CD4-positive, alpha-beta T cell treated with Interleukin-2 at 100 ng/mL for 4 hours (primary cell): Measurements from ENCODE around the gene RAB36.

Experiments
- DNase-seq: peaks from one replicate; pipeline ENCODE4 v3.0.0-alpha.2; 2020; ENCODE audit warnings: low spot score

Gene RAB36

GRCh38 chr22:23206915-23207314 lies 61.6 kb downstream of the RAB36 start:
- DNase-seq, result no peak

- DNase-seq, result no peak
These were observed 62.6 kb downstream of the RAB36 start for GRCh38 chr22:23207729-23208393.

DNA sequence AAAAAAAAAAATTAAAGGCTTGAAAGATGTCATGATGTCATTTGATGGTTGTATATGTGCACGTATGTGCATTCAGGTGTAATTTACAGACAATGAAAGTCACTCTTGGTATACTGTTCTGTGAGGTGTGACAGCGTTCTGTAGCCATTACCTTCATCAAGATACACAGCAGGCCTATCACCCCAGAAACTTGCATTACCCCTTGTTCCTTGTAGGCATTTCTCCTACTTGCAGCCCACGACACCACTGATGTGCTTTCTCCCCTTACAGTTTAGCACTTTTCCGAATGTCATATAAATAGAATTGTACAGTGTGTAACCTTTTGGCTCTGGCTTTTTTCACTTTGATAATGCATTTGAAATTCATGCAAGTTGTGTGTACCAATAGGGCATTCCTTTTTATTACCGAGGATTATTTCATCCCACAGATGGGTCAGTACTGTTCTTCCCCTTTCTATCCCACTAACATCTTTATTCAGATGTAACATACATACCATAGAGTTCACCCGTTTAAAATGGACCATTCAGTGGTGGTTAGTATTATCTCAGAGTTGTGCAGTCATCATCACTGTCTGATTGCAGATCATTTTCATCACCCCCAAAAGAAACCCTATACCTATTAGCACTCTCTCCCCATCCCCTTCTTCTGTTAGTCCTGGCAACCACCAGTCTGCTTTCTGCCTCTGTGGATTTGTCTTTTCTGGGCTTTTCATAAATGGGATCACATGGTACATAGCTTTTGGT lies 65.3 kb downstream of the RAB36 start:
- no peak for DNase-seq

DNA sequence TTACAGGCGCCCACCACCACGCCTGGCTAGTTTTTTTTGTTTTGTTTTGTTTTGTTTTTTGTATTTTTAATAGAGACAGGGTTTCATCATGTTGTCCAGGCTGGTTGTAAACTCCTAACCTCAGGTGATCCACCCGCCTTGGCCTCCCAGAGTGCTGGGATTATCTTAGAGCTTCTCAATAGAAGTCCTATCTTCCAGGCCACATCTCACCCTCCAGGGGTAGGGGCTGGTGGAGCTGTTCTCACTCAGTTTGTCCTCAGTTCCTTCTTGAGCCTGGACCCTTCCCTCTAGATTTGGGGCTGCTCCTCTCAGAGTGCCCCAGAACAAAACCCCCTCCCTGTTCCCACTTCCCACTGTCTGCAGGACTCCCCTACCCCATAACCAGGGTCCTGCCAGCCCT lies 66.3 kb downstream of the RAB36 start:
- no peak for DNase-seq

- DNase-seq, result no peak
These were observed 67.1 kb downstream of the RAB36 start for GRCh38 chr22:23212061-23213021.

GRCh38 chr22:23213022-23213555 lies 67.8 kb downstream of the RAB36 start:
- no peak for DNase-seq

GRCh38 chr22:23213581-23214334 lies 68.5 kb downstream of the RAB36 start:
- DNase-seq, result no peak
